H1 (cell line): ENCODE results near the gene ZBED4. TPM values are rescaled to one million over a fixed set of nuclear protein-coding genes. Genes with fewer than 3 reads are reported as not detected.

ENCODE experiments used
- CTCF ChIA-PET: fragments of 300-600 bp; sonication (Branson Sonifier 250); formaldehyde crosslinking; loops from one replicate; lab custom pipeline; 2021; ENCODE audit not compliant: partially characterized antibody; lab: Charles Lee
- POLR2A ChIA-PET: fragments of 300-600 bp; sonication (Branson Sonifier 250); formaldehyde crosslinking; loops from one replicate; lab custom pipeline; 2021; ENCODE audit warnings: inconsistent platforms; ENCODE audit not compliant: partially characterized antibody; lab: Charles Lee
- DNase-seq, 2 experiments: peaks; one replicate each; pipeline versions ENCODE4 v3.0.0 to v3.0.0-alpha.2; 2010 to 2022; ENCODE audit warnings: low spot score in 2 of 2, low read depth in 1 of 2, mixed read lengths in 1 of 2
- FAIRE-seq: peaks from 2 replicates; lab custom pipeline; 2011; peaks lifted over from hg19 to GRCh38; lab: Jason Lieb, UNC
- H2AFZ ChIP-seq: 2 replicates; pipeline ENCODE4 v1.8.1; 2012; ENCODE audit warnings: low read length, inconsistent platforms
- H2AK5ac ChIP-seq: 2 replicates; pipeline ENCODE4 v1.6.1; 2013; ENCODE audit warnings: low read depth, low read length
- H2BK120ac ChIP-seq: replicated peaks from 2 replicates; pipeline ENCODE3; 2013; ENCODE audit warnings: low read depth, low read length, inconsistent platforms
- H2BK12ac ChIP-seq: 2 replicates; pipeline ENCODE4 v1.6.1; 2013; ENCODE audit warnings: low read depth, low read length
- H2BK15ac ChIP-seq: 2 replicates; pipeline ENCODE4 v1.6.1; 2013; ENCODE audit warnings: low read length
- H2BK20ac ChIP-seq: 2 replicates; pipeline ENCODE4 v1.6.1; 2013; ENCODE audit warnings: low read length
- H2BK5ac ChIP-seq: 2 replicates; pipeline ENCODE4 v1.6.1; 2013; ENCODE audit warnings: low read depth, low read length
- H3K14ac ChIP-seq: 2 replicates; pipeline ENCODE4 v1.6.1; 2013; ENCODE audit warnings: inconsistent platforms; ENCODE audit not compliant: insufficient read length
- H3K18ac ChIP-seq: 2 replicates; pipeline ENCODE4 v1.6.1; 2013; ENCODE audit warnings: low read length; ENCODE audit errors: extremely low read depth
- H3K23ac ChIP-seq: 2 replicates; pipeline ENCODE4 v1.6.1; 2013; ENCODE audit warnings: inconsistent platforms; ENCODE audit not compliant: insufficient read length
- H3K23me2 ChIP-seq: 2 replicates; pipeline ENCODE4 v1.6.1; 2013; ENCODE audit warnings: low read depth, low read length
- H3K27ac ChIP-seq: 2 replicates; pipeline ENCODE4 v1.6.1; 2011; ENCODE audit warnings: low read depth, low read length, inconsistent platforms
- H3K27me3 ChIP-seq, 4 experiments: replicated peaks in 1 of 4; 1 replicate in 1 of 4; 2 replicates in 3 of 4; pipeline versions ENCODE4 v1.6.1 to v1.8.1; 2011 to 2013; ENCODE audit warnings: low read length in 3 of 4, mild to moderate bottlenecking in 3 of 4, inconsistent platforms in 2 of 4, mixed read lengths in 2 of 4, moderate library complexity in 1 of 4; ENCODE audit not compliant: control insufficient read depth in 3 of 4, insufficient read depth in 3 of 4; ENCODE audit errors: extremely low read depth in 1 of 4
- H3K36me3 ChIP-seq, 4 experiments: 2 replicates each; pipeline versions ENCODE4 v1.6.1 to v1.8.1; 2011 to 2013; ENCODE audit warnings: mild to moderate bottlenecking in 4 of 4, low read length in 3 of 4, moderate library complexity in 2 of 4, control low read depth in 1 of 4, inconsistent platforms in 1 of 4; ENCODE audit not compliant: insufficient read depth in 4 of 4, control insufficient read depth in 2 of 4
- H3K4ac ChIP-seq: replicated peaks from 2 replicates; pipeline ENCODE3; 2013; ENCODE audit warnings: low read length, low read depth, mixed read lengths, inconsistent platforms; ENCODE audit not compliant: insufficient read length
- H3K4me1 ChIP-seq, 4 experiments: replicated peaks in 1 of 4; 1 replicate in 1 of 4; 2 replicates in 3 of 4; pipeline versions ENCODE4 v1.6.1 to v1.8.1; 2011 to 2013; ENCODE audit warnings: low read length in 3 of 4, inconsistent platforms in 2 of 4, mixed read lengths in 1 of 4; ENCODE audit not compliant: insufficient read depth in 4 of 4, control insufficient read depth in 3 of 4
- H3K4me2 ChIP-seq, 2 experiments: 2 replicates each; pipeline versions ENCODE4 v1.6.1 to v1.8.1; 2011 to 2013; ENCODE audit warnings: low read depth in 2 of 2, low read length in 2 of 2, control low read depth in 1 of 2, inconsistent platforms in 1 of 2, mild to moderate bottlenecking in 1 of 2; ENCODE audit not compliant: insufficient read depth in 1 of 2
- H3K4me3 ChIP-seq, 4 experiments: fragments of 200-600, 300-600 bp in 1 of 4; sonication (generic), shearing (Covaris generic), sonication (Bioruptor Twin) in 1 of 4; 2 replicates each; pipeline versions ENCODE4 v1.5.1 to v1.8.1; 2011 to 2016; ENCODE audit warnings: low read length in 4 of 4, low read depth in 3 of 4, control low read depth in 2 of 4, inconsistent platforms in 2 of 4, mild to moderate bottlenecking in 2 of 4, mixed read lengths in 1 of 4, moderate library complexity in 1 of 4; ENCODE audit not compliant: insufficient read depth in 2 of 4; ENCODE audit errors: extremely low read depth in 1 of 4
- H3K56ac ChIP-seq: replicated peaks from 2 replicates; pipeline ENCODE3; 2013; ENCODE audit warnings: low read depth, mild to moderate bottlenecking, mixed read lengths, low read length, inconsistent platforms; ENCODE audit not compliant: insufficient read length
- H3K79me1 ChIP-seq: 2 replicates; pipeline ENCODE4 v1.6.1; 2013; ENCODE audit warnings: low read depth, low read length, control low read depth
- H3K79me2 ChIP-seq, 2 experiments: 2 replicates each; pipeline versions ENCODE4 v1.6.1 to v1.8.1; 2012 to 2013; ENCODE audit warnings: low read length in 2 of 2, mild to moderate bottlenecking in 2 of 2, inconsistent platforms in 1 of 2; ENCODE audit not compliant: insufficient read depth in 2 of 2, control insufficient read depth in 1 of 2
- H3K9ac ChIP-seq, 4 experiments: replicated peaks in 1 of 4; 1 replicate in 1 of 4; 2 replicates in 3 of 4; pipeline versions ENCODE4 v1.6.1 to v1.8.1; 2011 to 2013; ENCODE audit warnings: low read depth in 3 of 4, low read length in 3 of 4, control low read depth in 2 of 4, mild to moderate bottlenecking in 2 of 4, moderate library complexity in 2 of 4, inconsistent platforms in 1 of 4; ENCODE audit errors: extremely low read depth in 1 of 4
- H3K9me3 ChIP-seq, 2 experiments: 2 replicates each; pipeline versions ENCODE4 v1.6.1 to v1.8.1; 2012 to 2013; ENCODE audit warnings: mild to moderate bottlenecking in 2 of 2, moderate library complexity in 2 of 2, control low read depth in 1 of 2, inconsistent platforms in 1 of 2, low read depth in 1 of 2, low read length in 1 of 2, mixed read lengths in 1 of 2; ENCODE audit not compliant: insufficient read depth in 2 of 2
- H4K20me1 ChIP-seq, 2 experiments: replicated peaks in 1 of 2; 2 replicates each; pipeline versions ENCODE3 to v1.8.1; 2011 to 2013; ENCODE audit warnings: inconsistent platforms in 2 of 2, low read length in 2 of 2, mild to moderate bottlenecking in 1 of 2; ENCODE audit not compliant: insufficient read depth in 2 of 2, control insufficient read depth in 1 of 2
- H4K5ac ChIP-seq: 2 replicates; pipeline ENCODE4 v1.6.1; 2013; ENCODE audit warnings: low read length, low read depth, mixed read lengths, inconsistent platforms; ENCODE audit not compliant: insufficient read length
- H4K8ac ChIP-seq: 2 replicates; pipeline ENCODE4 v1.8.0; 2013; ENCODE audit warnings: mild to moderate bottlenecking, moderate library complexity, low read length, inconsistent platforms; ENCODE audit not compliant: insufficient read depth; ENCODE audit errors: extremely low read depth
- H4K91ac ChIP-seq: replicated peaks from 2 replicates; pipeline ENCODE3; 2013; ENCODE audit warnings: low read length, mixed read lengths, inconsistent platforms; ENCODE audit not compliant: insufficient read length
- CTBP2 ChIP-seq: IDR thresholded peaks from 2 replicates; pipeline ENCODE4 v1.7.0; 2011; ENCODE audit warnings: borderline replicate concordance, mild to moderate bottlenecking, moderate library complexity, mixed read lengths, low read length; ENCODE audit not compliant: insufficient read depth, insufficient read length
- GABPA ChIP-seq: IDR thresholded peaks from 2 replicates; pipeline ENCODE4 v1.6.1; 2011; ENCODE audit warnings: mild to moderate bottlenecking, low read length, moderate library complexity, borderline replicate concordance; ENCODE audit not compliant: insufficient read depth
- HDAC6 ChIP-seq: IDR thresholded peaks from one replicate; pipeline ENCODE4 v1.7.1; 2012; ENCODE audit warnings: low read depth, mild to moderate bottlenecking, inconsistent platforms, low read length, moderate library complexity
- NANOG ChIP-seq: IDR thresholded peaks from 2 replicates; pipeline ENCODE4 v1.6.1; 2011; ENCODE audit warnings: low read length, low read depth, mild to moderate bottlenecking, inconsistent platforms; ENCODE audit not compliant: insufficient read depth, poor library complexity, severe bottlenecking
- NRF1 ChIP-seq: IDR thresholded peaks from 2 replicates; pipeline ENCODE4 v1.6.1; 2011; ENCODE audit warnings: mild to moderate bottlenecking, low read depth, low read length, improper control_type of control experiment
- POLR2AphosphoS5 ChIP-seq: IDR thresholded peaks from 2 replicates; pipeline ENCODE4 v1.6.1; 2011; ENCODE audit warnings: low read depth, low read length
- RFX5 ChIP-seq: IDR thresholded peaks from 2 replicates; pipeline ENCODE4 v1.6.1; 2011; ENCODE audit warnings: low read depth, low read length, improper control_type of control experiment, borderline replicate concordance
- SP4 ChIP-seq: IDR thresholded peaks from 2 replicates; pipeline ENCODE4 v1.6.1; 2012; ENCODE audit warnings: low read length, inconsistent platforms
- YY1 ChIP-seq: IDR thresholded peaks from 2 replicates; pipeline ENCODE4 v1.6.1; 2011; ENCODE audit warnings: low read depth, mild to moderate bottlenecking, low read length
- WGBS, 2 experiments: shearing (Covaris generic) in 1 of 2; methylation state at CpG; one replicate each; pipeline versions ENCODE4 v1.1.6 to v1.1.7; 2013 to 2015; ENCODE audit warnings: low lambda C conversion rate in 2 of 2, mixed read lengths in 2 of 2, inconsistent platforms in 1 of 2, low coverage in 1 of 2, missing lambda C conversion rate in 1 of 2; ENCODE audit not compliant: insufficient replicate concordance in 2 of 2, insufficient coverage in 1 of 2, insufficient read length in 1 of 2; ENCODE audit errors: extremely low coverage in 1 of 2, missing lambda C conversion rate in 1 of 2; 5-methylcytosine and 5-hydroxymethylcytosine counted together
- polyA plus RNA-seq, 7 experiments: library from polyadenylated mRNA; depleted of rRNA in 3 of 7; stranded (reverse) in 5 of 7; unstranded in 2 of 7; fragments of >200 nt in 5 of 7; fragments of 200-250 nt in 2 of 7; gene quantifications; 1 replicate in 5 of 7; 2 replicates in 1 of 7; 4 replicates in 1 of 7; pipeline versions ENCODE4 v1.2.1 to v1.2.3, GENCODE V29; 2011 to 2013; ENCODE audit warnings: missing spikeins in 2 of 7, mixed read lengths in 2 of 7
- total RNA-seq: library from RNA; stranded (reverse); fragmentation: NEBNext Ultra II Directional; extraction: Animal tissue kit (Norgen Biotek cat#: 25700); gene quantifications from 2 replicates; pipeline ENCODE4 v1.2.1, GENCODE V29; 2021

The ZBED4 gene
- total and polyA plus RNA-seq, 2 of the 8 experiments (the other 6 are each of a cell fraction or from before 2014, with no cell fraction given), result 11.0 to 28.3 TPM

- Histone ChIP-seq H3K18ac (no peak overlapping the region), H4K91ac (no peak overlapping the region), H2BK20ac (no peak overlapping the region), H3K9me3 (no peaks in the 10 kb centered on the region; a peak in 1 of 4 replicates), H4K8ac (no peak overlapping the region), H2AFZ (no peak overlapping the region), H3K36me3 (peaks cover 3 to 28% (median 16%) of the 10 kb centered on the region in 4 experiments; a peak in 7 of 8 replicates), H3K79me1 (peaks cover 14% of the 10 kb centered on the region), H3K27ac (no peak overlapping the region), H2BK15ac (no peak overlapping the region), H2AK5ac (no peak overlapping the region), H3K9ac (0 out of 7 replicates have a peak overlapping the region, but pooled peaks of 1 of the 4 experiments have one; percentile 21), H3K4me3 (no peak overlapping the region), H2BK5ac (no peak overlapping the region), H3K4ac (no peak overlapping the region), H3K79me2 (peaks cover 0 to 40% of the 10 kb centered on the region in 2 experiments; a peak in 3 of 4 replicates), H3K27me3 (no peaks in the 10 kb centered on the region), H3K23me2 (no peaks in the 10 kb centered on the region), H3K4me2 (no peak overlapping the region), H3K4me1 (no peaks in the 10 kb centered on the region), H2BK12ac (no peak overlapping the region), H3K14ac (no peak overlapping the region), H4K5ac (no peak overlapping the region), H2BK120ac (no peak overlapping the region), H3K56ac (no peak overlapping the region), H4K20me1 (peaks cover 0 to 12% of the 10 kb centered on the region in 2 experiments), H3K23ac (no peak overlapping the region)
- ChIA-PET CTCF (no interaction called here), POLR2A (interaction anchor here (1.3 to 1.4 kb wide), 2 partner anchors 21 to 30 kb away, joined by 3 to 4 read pairs; no protein-coding TSS in a partner anchor)
- no peak for FAIRE-seq
- 95% methylated on average over 19 of the region's 20 CpGs; no CpG with 5 or more reads in 1 of the 2 experiments for WGBS, 2 experiments
- DNase-seq, result no peak
- TF ChIP-seq CTBP2, result no peak
- no peak for TF ChIP-seq POLR2AphosphoS5
- TF ChIP-seq RFX5, result no peak
- TF ChIP-seq GABPA, result no peak
- TF ChIP-seq HDAC6, result no peak
- TF ChIP-seq YY1, result no peak
- no peak for TF ChIP-seq SP4
- TF ChIP-seq NANOG, result no peak
- TF ChIP-seq NRF1, result no peak
Measured at GRCh38 chr22:49884075-49884474, 30.4 kb downstream of the ZBED4 start.
